DOHH2 (cell line): ENCODE data around the gene HSPA13.
A peak's percentile ranks its signal among the peaks of the same experiment; 100 is the strongest.

ENCODE experiments used
- H3F3A ChIP-seq: fragments of 200-600 bp; sonication (generic), shearing (Covaris generic); 2 replicates; pipeline ENCODE4 v1.6.0; 2016; ENCODE audit warnings: antibody characterized with exemption, mild to moderate bottlenecking; ENCODE audit not compliant: control insufficient read depth, insufficient read depth
- H3K27ac ChIP-seq: fragments of 200-600 bp; sonication (generic); 2 replicates; pipeline ENCODE4 v1.5.1; 2014; ENCODE audit warnings: low read depth, mild to moderate bottlenecking, low read length, moderate library complexity
- H3K27me3 ChIP-seq: fragments of 200-600 bp; sonication (generic); 2 replicates; pipeline ENCODE4 v1.6.1; 2014; ENCODE audit warnings: mild to moderate bottlenecking, low read length, mixed read lengths; ENCODE audit not compliant: control insufficient read depth
- H3K36me3 ChIP-seq: fragments of 200-600 bp; sonication (generic); 2 replicates; pipeline ENCODE4 v1.6.1; 2014; ENCODE audit warnings: mild to moderate bottlenecking, low read length, moderate library complexity, mixed read lengths; ENCODE audit not compliant: control insufficient read depth
- H3K4me1 ChIP-seq: fragments of 200-600 bp; sonication (generic); 2 replicates; pipeline ENCODE4 v1.6.1; 2014; ENCODE audit warnings: mild to moderate bottlenecking, low read length, mixed read lengths; ENCODE audit not compliant: control insufficient read depth
- H3K4me2 ChIP-seq: fragments of 200-600 bp; sonication (generic); 2 replicates; pipeline ENCODE4 v1.6.0; 2014; ENCODE audit warnings: mild to moderate bottlenecking, low read length, moderate library complexity
- H3K4me3 ChIP-seq: fragments of 200-600 bp; sonication (generic); 2 replicates; pipeline ENCODE4 v1.5.1; 2014; ENCODE audit warnings: mild to moderate bottlenecking, low read length, mixed read lengths
- H3K79me2 ChIP-seq: fragments of 200-600 bp; sonication (generic); 2 replicates; pipeline ENCODE4 v1.6.1; 2014; ENCODE audit warnings: mild to moderate bottlenecking, low read length, mixed read lengths; ENCODE audit not compliant: control insufficient read depth
- H3K9me2 ChIP-seq: fragments of 200-600 bp; sonication (generic); replicated peaks from 2 replicates; pipeline ENCODE4 v1.6.1; 2014; ENCODE audit warnings: mild to moderate bottlenecking, low read length, mixed read lengths; ENCODE audit not compliant: control insufficient read depth
- H3K9me3 ChIP-seq: fragments of 200-600 bp; sonication (generic); 2 replicates; pipeline ENCODE4 v1.6.1; 2014; ENCODE audit warnings: antibody characterized with exemption, low read length, mixed read lengths; ENCODE audit not compliant: control insufficient read depth, insufficient read depth
- H4K20me1 ChIP-seq: fragments of 200-600 bp; sonication (generic); 2 replicates; pipeline ENCODE4 v1.6.0; 2014; ENCODE audit warnings: low read depth, mild to moderate bottlenecking, antibody characterized with exemption, low read length, moderate library complexity; ENCODE audit not compliant: control insufficient read depth, insufficient read depth
- CTCF ChIP-seq: fragments of 200-600 bp; sonication (generic); IDR thresholded peaks from one replicate; pipeline ENCODE4 v1.5.1; 2014; ENCODE audit warnings: antibody characterized with exemption, mild to moderate bottlenecking, low read depth, low read length; ENCODE audit not compliant: poor library complexity, severe bottlenecking
- EZH2phosphoT487 ChIP-seq: fragments of 200-600 bp; sonication (generic); IDR thresholded peaks from 2 replicates; pipeline ENCODE4 v1.6.1; 2017; ENCODE audit warnings: borderline replicate concordance, mild to moderate bottlenecking, antibody characterized with exemption, low read length, moderate library complexity, mixed read lengths

HSPA13 gene

DNA sequence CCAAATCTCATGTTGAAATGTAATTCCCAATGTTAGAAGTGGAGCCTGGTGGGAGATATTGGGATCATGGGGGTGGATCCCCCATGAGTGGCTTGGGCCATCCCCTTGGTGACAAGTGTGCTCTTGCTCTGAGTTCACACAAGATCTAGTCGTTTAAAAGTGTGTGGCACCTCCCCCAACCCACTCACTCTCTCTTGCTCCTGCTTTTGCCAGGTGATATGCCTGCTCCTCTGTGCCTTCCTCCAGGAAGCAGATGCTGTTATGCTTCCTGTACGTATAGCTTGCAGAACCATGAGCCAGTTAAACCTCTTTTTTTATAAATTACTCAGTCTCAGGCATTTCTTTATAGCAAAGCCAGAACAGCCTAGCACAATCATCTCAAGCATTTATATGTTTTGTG, 23.0 kb upstream of the HSPA13 start:
- Histone ChIP-seq H3K9me3 (no peaks in the 10 kb centered on the region), H3K9me2 (no peaks in the 10 kb centered on the region), H3K4me1 (no peaks in the 10 kb centered on the region), H3K36me3 (no peaks in the 10 kb centered on the region), H3K4me3 (no peak overlapping the region), H3K27ac (no peak overlapping the region), H3F3A (no peaks in the 10 kb centered on the region), H3K4me2 (no peak overlapping the region), H3K79me2 (no peaks in the 10 kb centered on the region), H4K20me1 (no peaks in the 10 kb centered on the region), H3K27me3 (no peaks in the 10 kb centered on the region)
- TF ChIP-seq EZH2phosphoT487, result no peak

GRCh38 chr21:14405225-14405624, 22.3 kb upstream of the HSPA13 start:
- no peak overlapping the region for H3K27ac ChIP-seq
- TF ChIP-seq EZH2phosphoT487 (no peak), CTCF (no peak)
- H3K9me3 ChIP-seq, result no peaks in the 10 kb centered on the region
- H3F3A ChIP-seq, result no peaks in the 10 kb centered on the region
- H3K36me3 ChIP-seq, result no peaks in the 10 kb centered on the region
- H3K4me2 ChIP-seq, result no peak overlapping the region
- H4K20me1 ChIP-seq, result no peaks in the 10 kb centered on the region
- no peak overlapping the region for H3K4me3 ChIP-seq
- no peaks in the 10 kb centered on the region for H3K4me1 ChIP-seq
- no peaks in the 10 kb centered on the region for H3K9me2 ChIP-seq
- no peaks in the 10 kb centered on the region for H3K27me3 ChIP-seq
- H3K79me2 ChIP-seq, result no peaks in the 10 kb centered on the region

DNA sequence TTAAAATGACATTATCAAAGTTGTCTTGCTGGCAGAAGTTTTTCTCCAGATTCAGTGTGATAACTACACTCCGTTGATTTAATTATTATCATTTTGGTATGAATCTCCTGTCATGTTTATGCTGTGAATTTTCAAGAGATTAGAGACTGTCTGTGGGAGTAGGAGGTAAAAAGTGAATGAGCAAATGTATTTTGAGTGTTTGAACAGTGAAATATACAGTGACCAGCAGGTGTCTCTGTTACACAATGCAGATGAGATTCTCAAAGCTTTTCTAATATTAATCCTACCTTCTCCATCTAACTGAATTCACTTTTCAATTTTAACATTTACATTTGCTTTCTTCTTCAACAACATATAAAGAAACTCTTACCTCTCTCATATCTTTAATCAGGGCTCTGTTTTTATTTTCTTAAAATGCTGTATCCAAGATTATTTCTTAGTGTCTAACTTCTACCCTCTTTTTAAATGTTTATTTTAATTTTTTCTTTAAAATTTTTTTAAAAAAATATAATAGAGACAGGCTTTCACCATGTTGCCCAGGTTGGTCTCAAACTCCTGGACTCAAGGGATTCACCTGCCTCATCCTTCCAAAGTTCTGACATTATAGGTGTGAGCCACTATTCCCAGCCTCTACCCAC, 20.9 kb upstream of the HSPA13 start:
- Histone ChIP-seq H3K4me2 (no peak overlapping the region), H3K27me3 (no peaks in the 10 kb centered on the region), H3K4me1 (no peaks in the 10 kb centered on the region), H3K9me2 (no peaks in the 10 kb centered on the region), H3K79me2 (no peaks in the 10 kb centered on the region), H3F3A (no peaks in the 10 kb centered on the region), H4K20me1 (no peaks in the 10 kb centered on the region), H3K27ac (no peak overlapping the region), H3K4me3 (no peak overlapping the region), H3K36me3 (no peaks in the 10 kb centered on the region), H3K9me3 (no peaks in the 10 kb centered on the region)
- peak; percentile 63 for TF ChIP-seq CTCF
- no peak for TF ChIP-seq EZH2phosphoT487

DNA sequence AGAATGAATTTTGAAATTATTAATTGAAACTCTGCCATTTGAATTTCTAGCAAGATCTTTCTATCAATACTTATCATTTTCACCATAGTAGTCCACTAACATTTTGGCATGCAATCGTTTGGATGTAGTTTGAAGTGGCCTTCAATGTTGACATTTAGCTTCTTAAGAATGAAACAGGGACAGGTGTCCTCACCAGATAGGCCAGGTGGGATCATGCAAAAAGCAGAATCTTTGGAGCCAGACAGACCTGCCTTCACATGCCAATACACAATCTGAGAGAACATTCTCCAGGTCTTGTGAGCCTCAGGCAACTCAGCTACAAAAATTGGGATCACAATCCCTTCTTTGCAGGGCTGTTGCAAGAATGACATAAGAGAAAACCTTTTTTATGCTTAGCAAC, 18.3 kb upstream of the HSPA13 start:
- no peaks in the 10 kb centered on the region for H3F3A ChIP-seq
- H3K27me3 ChIP-seq, result no peaks in the 10 kb centered on the region
- no peaks in the 10 kb centered on the region for H3K36me3 ChIP-seq
- H3K4me3 ChIP-seq, result no peak overlapping the region
- H4K20me1 ChIP-seq, result no peaks in the 10 kb centered on the region
- no peaks in the 10 kb centered on the region for H3K9me2 ChIP-seq
- TF ChIP-seq CTCF, result no peak
- no peak for TF ChIP-seq EZH2phosphoT487
- H3K9me3 ChIP-seq, result no peaks in the 10 kb centered on the region
- H3K79me2 ChIP-seq, result no peaks in the 10 kb centered on the region
- no peak overlapping the region for H3K4me2 ChIP-seq
- H3K4me1 ChIP-seq, result no peaks in the 10 kb centered on the region
- no peak overlapping the region for H3K27ac ChIP-seq
